ENCODE data around the gene MICAL2. TPM values are rescaled to one million over a fixed set of nuclear protein-coding genes. Genes with fewer than 3 reads are reported as not detected.

MICAL2 gene
- total RNA-seq, 2 donors from 2014 or later, result 1.5 to 1.9 TPM

DNA sequence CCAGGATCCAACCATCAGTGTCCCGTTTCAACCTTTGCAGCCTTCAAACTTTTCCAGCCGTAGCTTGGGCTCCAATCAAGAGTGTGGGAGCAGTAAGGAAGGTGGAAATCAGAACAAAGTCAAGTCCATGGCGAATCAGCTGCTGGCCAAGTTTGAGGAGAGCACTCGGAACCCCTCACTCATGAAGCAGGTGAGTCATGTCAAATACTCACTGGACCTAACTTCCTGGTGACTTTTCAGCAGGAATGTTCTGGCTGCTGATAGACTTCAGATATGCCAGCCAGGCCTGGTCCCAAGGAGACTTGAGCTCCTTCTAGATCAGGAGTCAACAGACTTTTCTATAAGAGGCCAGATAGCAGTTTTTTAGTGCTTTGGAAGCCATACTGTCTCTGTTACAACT, 129.0 kb downstream of the MICAL2 start:
- H3K36me3 Mint-ChIP-seq (ENCODE audit: low read depth), result no peaks in the 10 kb centered on the region
- 91 to 95% methylated on average over 4 of the region's 4 CpGs for WGBS, 2 experiments (ENCODE audit: insufficient coverage in 1 of 2, insufficient read length in 1 of 2)
- no peak overlapping the region for H3K27ac Mint-ChIP-seq
- no peaks in the 10 kb centered on the region for H3K27me3 ChIP-seq (ENCODE audit: control insufficient read depth, insufficient read depth, low read length, poor library complexity, severe bottlenecking)
- no peaks in the 10 kb centered on the region for H3K9me3 Mint-ChIP-seq
- peaks cover 2% of the 10 kb centered on the region for H3K27me3 Mint-ChIP-seq (ENCODE audit: insufficient read depth)
- H3K4me1 ChIP-seq (ENCODE audit: control insufficient read depth, insufficient read depth, low read length), result peaks cover 3% of the 10 kb centered on the region
- H3K9ac ChIP-seq (ENCODE audit: extremely low read depth, low read length, poor library complexity, severe bottlenecking), result no peak overlapping the region
- H3K27ac ChIP-seq (ENCODE audit: low read depth, low read length), result no peak overlapping the region
- TF ChIP-seq, protein P1, sequence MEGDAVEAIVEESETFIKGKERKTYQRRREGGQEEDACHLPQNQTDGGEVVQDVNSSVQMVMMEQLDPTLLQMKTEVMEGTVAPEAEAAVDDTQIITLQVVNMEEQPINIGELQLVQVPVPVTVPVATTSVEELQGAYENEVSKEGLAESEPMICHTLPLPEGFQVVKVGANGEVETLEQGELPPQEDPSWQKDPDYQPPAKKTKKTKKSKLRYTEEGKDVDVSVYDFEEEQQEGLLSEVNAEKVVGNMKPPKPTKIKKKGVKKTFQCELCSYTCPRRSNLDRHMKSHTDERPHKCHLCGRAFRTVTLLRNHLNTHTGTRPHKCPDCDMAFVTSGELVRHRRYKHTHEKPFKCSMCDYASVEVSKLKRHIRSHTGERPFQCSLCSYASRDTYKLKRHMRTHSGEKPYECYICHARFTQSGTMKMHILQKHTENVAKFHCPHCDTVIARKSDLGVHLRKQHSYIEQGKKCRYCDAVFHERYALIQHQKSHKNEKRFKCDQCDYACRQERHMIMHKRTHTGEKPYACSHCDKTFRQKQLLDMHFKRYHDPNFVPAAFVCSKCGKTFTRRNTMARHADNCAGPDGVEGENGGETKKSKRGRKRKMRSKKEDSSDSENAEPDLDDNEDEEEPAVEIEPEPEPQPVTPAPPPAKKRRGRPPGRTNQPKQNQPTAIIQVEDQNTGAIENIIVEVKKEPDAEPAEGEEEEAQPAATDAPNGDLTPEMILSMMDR (conservative IDR thresholded peaks at IDR 0.05), result no peak
- no peak overlapping the region for H3K4me3 ChIP-seq (ENCODE audit: low read length)
- H3K4me1 Mint-ChIP-seq, result peaks cover 22% of the 10 kb centered on the region
- no peaks in the 10 kb centered on the region for H3K36me3 ChIP-seq (ENCODE audit: control insufficient read depth, insufficient read depth, low read length)
- H3K4me3 Mint-ChIP-seq, result no peak overlapping the region
- DNase-seq, result no peak
- H3K9me3 ChIP-seq (ENCODE audit: control insufficient read depth, low read length), result no peaks in the 10 kb centered on the region

DNA sequence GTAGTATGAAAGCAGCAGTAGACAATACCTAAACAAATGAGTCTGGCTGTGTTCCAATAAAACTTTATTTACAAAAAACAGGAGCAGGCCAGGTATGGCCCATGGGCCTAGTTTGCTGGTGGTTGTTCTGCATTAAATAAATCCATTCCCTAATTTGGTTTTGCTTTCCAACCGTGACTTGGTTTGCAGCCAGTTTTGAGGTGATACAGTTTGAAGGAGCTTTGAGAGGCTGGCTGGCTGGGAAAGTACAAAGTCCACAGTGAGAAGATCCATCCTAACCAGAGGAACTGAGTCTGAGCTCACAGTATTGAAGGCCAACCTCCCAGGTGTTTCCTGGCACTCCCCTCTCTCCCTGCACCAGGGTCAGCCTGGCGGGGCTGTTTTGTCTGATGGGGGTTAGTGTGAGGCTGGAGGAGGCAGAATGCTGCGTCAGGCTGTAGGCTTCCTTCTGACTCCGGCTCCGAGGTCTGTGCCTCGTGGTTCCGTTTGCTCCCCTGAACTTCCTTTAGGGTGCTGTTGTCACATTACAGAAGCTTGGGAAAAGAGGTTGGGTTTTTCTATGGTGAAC, 129.5 kb downstream of the MICAL2 start:
- Mint-ChIP-seq H3K27me3 (ENCODE audit: insufficient read depth) (peaks cover 2% of the 10 kb centered on the region), H3K36me3 (ENCODE audit: low read depth) (no peaks in the 10 kb centered on the region), H3K9me3 (no peaks in the 10 kb centered on the region), H3K4me1 (peaks cover 22% of the 10 kb centered on the region), H3K4me3 (no peak overlapping the region), H3K27ac (no peak overlapping the region)
- H3K9me3 ChIP-seq (ENCODE audit: control insufficient read depth, low read length), result no peaks in the 10 kb centered on the region
- no peaks in the 10 kb centered on the region for H3K36me3 ChIP-seq (ENCODE audit: control insufficient read depth, insufficient read depth, low read length)
- no peak overlapping the region for H3K27ac ChIP-seq (ENCODE audit: low read depth, low read length)
- TF ChIP-seq, protein P1 (conservative IDR thresholded peaks at IDR 0.05), result no peak
- no peaks in the 10 kb centered on the region for H3K27me3 ChIP-seq (ENCODE audit: control insufficient read depth, insufficient read depth, low read length, poor library complexity, severe bottlenecking)
- H3K9ac ChIP-seq (ENCODE audit: extremely low read depth, low read length, poor library complexity, severe bottlenecking), result no peak overlapping the region
- no peak for DNase-seq
- no peak overlapping the region for H3K4me3 ChIP-seq (ENCODE audit: low read length)
- H3K4me1 ChIP-seq (ENCODE audit: control insufficient read depth, insufficient read depth, low read length), result peaks cover 3% of the 10 kb centered on the region
- WGBS, 2 experiments (ENCODE audit: insufficient coverage in 1 of 2, insufficient read length in 1 of 2), result 94% methylated on average over 7 of the region's 7 CpGs; no CpG with 5 or more reads in 1 of the 2 experiments

DNA sequence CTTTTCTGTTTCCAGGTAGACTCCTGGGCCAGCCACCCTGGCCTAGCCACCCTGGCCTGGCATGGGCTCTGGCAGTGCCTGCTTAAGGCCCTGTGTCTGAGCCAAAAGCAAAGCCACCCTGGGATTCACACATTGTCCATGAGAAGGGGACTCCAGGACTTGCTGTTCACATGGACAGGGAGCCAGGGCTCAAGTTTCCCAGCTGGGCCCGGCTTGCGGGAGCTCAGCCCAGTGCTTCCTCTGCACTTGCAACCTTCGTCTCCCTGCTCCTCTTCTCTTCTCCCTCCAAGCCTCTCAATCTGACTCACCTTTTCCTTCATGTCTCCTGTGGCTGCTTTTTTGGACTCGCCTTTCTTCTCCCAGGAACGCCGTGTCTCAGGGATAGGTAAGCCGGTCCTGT, 130.3 kb downstream of the MICAL2 start:
- WGBS, 2 experiments (ENCODE audit: insufficient coverage in 1 of 2, insufficient read length in 1 of 2), result 92 to 93% methylated on average over 5 to 7 of the region's 7 CpGs
- no peaks in the 10 kb centered on the region for H3K27me3 ChIP-seq (ENCODE audit: control insufficient read depth, insufficient read depth, low read length, poor library complexity, severe bottlenecking)
- H3K4me1 Mint-ChIP-seq, result peaks cover 22% of the 10 kb centered on the region
- no peaks in the 10 kb centered on the region for H3K36me3 ChIP-seq (ENCODE audit: control insufficient read depth, insufficient read depth, low read length)
- no peak overlapping the region for H3K4me3 ChIP-seq (ENCODE audit: low read length)
- no peak overlapping the region for H3K27ac ChIP-seq (ENCODE audit: low read depth, low read length)
- TF ChIP-seq, protein P1 (conservative IDR thresholded peaks at IDR 0.05), result no peak
- peaks cover 5% of the 10 kb centered on the region for H3K27me3 Mint-ChIP-seq (ENCODE audit: insufficient read depth)
- DNase-seq, result no peak
- no peak overlapping the region for H3K4me3 Mint-ChIP-seq
- peaks cover 3% of the 10 kb centered on the region for H3K4me1 ChIP-seq (ENCODE audit: control insufficient read depth, insufficient read depth, low read length)
- H3K9me3 Mint-ChIP-seq, result no peaks in the 10 kb centered on the region
- no peaks in the 10 kb centered on the region for H3K9me3 ChIP-seq (ENCODE audit: control insufficient read depth, low read length)
- H3K9ac ChIP-seq (ENCODE audit: extremely low read depth, low read length, poor library complexity, severe bottlenecking), result no peak overlapping the region
- no peak overlapping the region for H3K27ac Mint-ChIP-seq
- no peaks in the 10 kb centered on the region for H3K36me3 Mint-ChIP-seq (ENCODE audit: low read depth)
